OCI-LY3 (cell line): ENCODE data around the gene MESP2.

Experiments used
- EZH2phosphoT487 ChIP-seq: fragments of 200-600 bp; shearing (Covaris generic); IDR thresholded peaks from 2 replicates; pipeline ENCODE4 v1.6.1; 2018; ENCODE audit warnings: antibody characterized with exemption, mixed run types, low read depth
- TF ChIP-seq, protein P1 (sequence below): fragments of 200-600, 300-600 bp; sonication (generic); IDR thresholded peaks from 2 replicates; pipeline ENCODE4 v1.5.1; 2014; ENCODE audit warnings: antibody characterized with exemption, low read length, low read depth

DNA sequence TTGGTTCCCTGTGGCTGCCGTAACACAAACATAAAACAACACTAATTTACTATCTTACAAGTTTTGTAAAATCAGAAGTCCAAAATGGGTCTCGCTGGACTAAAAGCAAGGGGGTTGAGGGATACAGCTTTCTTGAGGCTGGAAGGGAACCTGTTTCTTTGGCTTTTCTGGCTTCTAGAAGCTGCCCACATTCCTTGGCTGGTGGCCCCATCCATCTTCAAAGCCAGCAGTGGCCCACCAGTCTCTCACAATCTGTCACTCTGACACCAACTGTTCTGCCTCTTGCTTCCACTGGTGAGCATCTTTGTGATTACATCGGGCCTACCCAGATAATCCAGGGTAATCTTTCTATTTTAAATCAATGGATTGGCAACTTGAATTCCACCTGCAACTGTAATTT lies 39.6 kb downstream of the MESP2 start:
- TF ChIP-seq, protein P1, sequence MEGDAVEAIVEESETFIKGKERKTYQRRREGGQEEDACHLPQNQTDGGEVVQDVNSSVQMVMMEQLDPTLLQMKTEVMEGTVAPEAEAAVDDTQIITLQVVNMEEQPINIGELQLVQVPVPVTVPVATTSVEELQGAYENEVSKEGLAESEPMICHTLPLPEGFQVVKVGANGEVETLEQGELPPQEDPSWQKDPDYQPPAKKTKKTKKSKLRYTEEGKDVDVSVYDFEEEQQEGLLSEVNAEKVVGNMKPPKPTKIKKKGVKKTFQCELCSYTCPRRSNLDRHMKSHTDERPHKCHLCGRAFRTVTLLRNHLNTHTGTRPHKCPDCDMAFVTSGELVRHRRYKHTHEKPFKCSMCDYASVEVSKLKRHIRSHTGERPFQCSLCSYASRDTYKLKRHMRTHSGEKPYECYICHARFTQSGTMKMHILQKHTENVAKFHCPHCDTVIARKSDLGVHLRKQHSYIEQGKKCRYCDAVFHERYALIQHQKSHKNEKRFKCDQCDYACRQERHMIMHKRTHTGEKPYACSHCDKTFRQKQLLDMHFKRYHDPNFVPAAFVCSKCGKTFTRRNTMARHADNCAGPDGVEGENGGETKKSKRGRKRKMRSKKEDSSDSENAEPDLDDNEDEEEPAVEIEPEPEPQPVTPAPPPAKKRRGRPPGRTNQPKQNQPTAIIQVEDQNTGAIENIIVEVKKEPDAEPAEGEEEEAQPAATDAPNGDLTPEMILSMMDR, result no peak
- no peak for TF ChIP-seq EZH2phosphoT487
